Sigmoid colon (tissue), 7 donors: Measurements from ENCODE around the gene CCDC18. TPM values are rescaled to one million over a fixed set of nuclear protein-coding genes. Genes with fewer than 3 reads are reported as not detected.
"Not testable (repeated sequence)": the region's sequence is repeated elsewhere in the genome, so short reads cannot be mapped to it uniquely, and the experiment has no call there.

ENCODE experiments used
- DNase-seq: peaks from one replicate; pipeline ENCODE4 v3.0.0-alpha.2; 2019
- H3K27ac ChIP-seq, 4 donors: fragments of 200-600 bp; sonication (generic); one replicate each; pipeline ENCODE4 v1.5.1; 2016 to 2019; ENCODE audit warnings: mild to moderate bottlenecking in 1 of 4
- H3K27me3 ChIP-seq, 3 donors: fragments of 200-600 bp; sonication (generic); one replicate each; pipeline ENCODE4 v1.5.1; 2019; ENCODE audit warnings: mild to moderate bottlenecking in 1 of 3
- H3K36me3 ChIP-seq, 4 donors: fragments of 200-600 bp; sonication (generic); one replicate each; pipeline ENCODE4 v1.5.1; 2016 to 2019
- H3K4me1 ChIP-seq, 4 donors: fragments of 200-600 bp; sonication (generic); one replicate each; pipeline ENCODE4 v1.5.1; 2017 to 2019
- H3K4me3 ChIP-seq, 4 donors: fragments of 200-600 bp; sonication (generic); one replicate each; pipeline ENCODE4 v1.5.1; 2017 to 2019; ENCODE audit warnings: mild to moderate bottlenecking in 2 of 4, moderate library complexity in 1 of 4
- H3K9me3 ChIP-seq, 4 donors: fragments of 200-600 bp in 3 of 4; sonication (generic) in 3 of 4; one replicate each; pipeline versions ENCODE4 v1.5.1 to v1.6.1; 2013 to 2019
- CTCF ChIP-seq, 4 experiments: fragments of 450-650 bp in 3 of 4; fragments of 200-600 bp in 1 of 4; IDR thresholded peaks; one replicate each; pipeline ENCODE4 v1.5.1; 2016 to 2019; ENCODE audit warnings: antibody characterized with exemption in 4 of 4, mild to moderate bottlenecking in 3 of 4, moderate library complexity in 2 of 4
- EP300 ChIP-seq, 4 donors: sonication (generic); formaldehyde crosslinking; IDR thresholded peaks; one replicate each; pipeline ENCODE4 v1.6.1; 2017; ENCODE audit warnings: antibody characterized with exemption in 4 of 4
- POLR2A ChIP-seq, 2 donors: fragments of 450-650 bp; IDR thresholded peaks; one replicate each; pipeline ENCODE4 v1.6.1; 2016; ENCODE audit warnings: antibody characterized with exemption in 2 of 2, mild to moderate bottlenecking in 2 of 2, moderate library complexity in 2 of 2
- POLR2AphosphoS5 ChIP-seq, 4 donors: sonication (generic); formaldehyde crosslinking; IDR thresholded peaks; one replicate each; pipeline ENCODE4 v1.6.1; 2017; ENCODE audit warnings: antibody characterized with exemption in 4 of 4
- WGBS, 2 donors: extraction: QIAGEN DNeasy Blood & Tissue Kit; methylation state at CpG; one replicate each; pipeline ENCODE4 v1.1.7; 2013; 5-methylcytosine and 5-hydroxymethylcytosine counted together
- intact Hi-C: fragments of 100-400 bp; cut with DNase I; formaldehyde crosslinking; loops from one replicate; pipeline ENCODE4 v1.15.1; 2023
- polyA plus RNA-seq, 3 donors: library from polyadenylated mRNA; stranded (reverse); fragments of 200-250 nt; gene quantifications; one replicate each; pipeline ENCODE4 v1.2.3, GENCODE V29; 2013
- total RNA-seq, 4 donors: library from RNA; depleted of rRNA; stranded (reverse); fragments of >200 nt; gene quantifications; one replicate each; pipeline ENCODE4 v1.1.0, GENCODE V29; 2016
- donor health status: healthy with polysubstance abuse.
- donor health status: Bipolar disorder and iron deficiency.
- donor health status: healthy.

Gene CCDC18
- total and polyA plus RNA-seq, 7 donors: 0.60 to 6.9 (median 2.5) TPM

- no peak for TF ChIP-seq POLR2A (IDR thresholded peaks at IDR 0.05)
- no peak for TF ChIP-seq EP300 (IDR thresholded peaks at IDR 0.05)
- TF ChIP-seq CTCF (IDR thresholded peaks at IDR 0.05): no peak
- no peak for TF ChIP-seq POLR2AphosphoS5 (IDR thresholded peaks at IDR 0.05)
- Histone ChIP-seq H3K27me3 (no peaks in the 10 kb centered on the region), H3K36me3 (peaks cover 0 to 5% (median 0%) of the 10 kb centered on the region in 4 donors), H3K4me3 (no peak overlapping the region), H3K9me3 (no peaks in the 10 kb centered on the region), H3K27ac (no peak overlapping the region), H3K4me1 (no peaks in the 10 kb centered on the region)
- intact Hi-C loops: no loop called here
- 96 to 97% methylated on average over 2 of the region's 2 CpGs for WGBS, 2 donors
- DNase-seq: no peak
These were observed 34.8 kb downstream of the CCDC18 start for GRCh38 chr1:93215322-93215721.

- DNase-seq: no peak
- 57 to 90% methylated on average over 6 of the region's 6 CpGs for whole genome bisulfite sequencing, 2 donors
- Histone ChIP-seq H3K27ac (no peak overlapping the region), H3K4me1 (no peaks in the 10 kb centered on the region), H3K36me3 (peaks cover 0 to 5% (median 0%) of the 10 kb centered on the region in 4 donors), H3K4me3 (no peak overlapping the region), H3K9me3 (no peaks in the 10 kb centered on the region), H3K27me3 (no peaks in the 10 kb centered on the region)
- no peak for TF ChIP-seq POLR2AphosphoS5 (IDR thresholded peaks at IDR 0.05)
- TF ChIP-seq POLR2A (IDR thresholded peaks at IDR 0.05): no peak
- no peak for TF ChIP-seq CTCF (IDR thresholded peaks at IDR 0.05)
- no peak for TF ChIP-seq EP300 (IDR thresholded peaks at IDR 0.05)
- intact Hi-C loops: no loop called here
These were observed 38.9 kb downstream of the CCDC18 start for GRCh38 chr1:93219443-93219842.

- H3K36me3 ChIP-seq, H3K4me3 ChIP-seq, H3K9me3 ChIP-seq, H3K4me1 ChIP-seq, intact Hi-C loops, DNase-seq, H3K27ac ChIP-seq, H3K27me3 ChIP-seq: not testable (repeated sequence)
- 97 to 99% methylated on average over 5 of the region's 5 CpGs for WGBS, 2 donors
These were observed 40.2 kb downstream of the CCDC18 start for GRCh38 chr1:93220716-93221115.

GRCh38 chr1:93221913-93222312 lies 41.4 kb downstream of the CCDC18 start:
- 92% methylated on average over 3 of the region's 3 CpGs for WGBS, 2 donors
- no peak for TF ChIP-seq EP300 (IDR thresholded peaks at IDR 0.05)
- no peak for TF ChIP-seq POLR2A (IDR thresholded peaks at IDR 0.05)
- intact Hi-C loops: no loop called here
- Histone ChIP-seq H3K27ac (no peak overlapping the region), H3K4me3 (no peak overlapping the region), H3K4me1 (no peaks in the 10 kb centered on the region), H3K36me3 (peaks cover 0 to 5% (median 0%) of the 10 kb centered on the region in 4 donors), H3K27me3 (no peaks in the 10 kb centered on the region), H3K9me3 (no peaks in the 10 kb centered on the region)
- DNase-seq: no peak

GRCh38 chr1:93223023-93223675 lies 42.6 kb downstream of the CCDC18 start:
- intact Hi-C loops: no loop called here
- Histone ChIP-seq H3K4me3 (no peak overlapping the region), H3K27me3 (no peaks in the 10 kb centered on the region), H3K4me1 (no peaks in the 10 kb centered on the region), H3K36me3 (peaks cover 0 to 5% (median 0%) of the 10 kb centered on the region in 4 donors), H3K9me3 (no peaks in the 10 kb centered on the region), H3K27ac (no peak overlapping the region)
- WGBS, 2 donors: 95 to 99% methylated on average over 2 of the region's 2 CpGs
- no peak for TF ChIP-seq EP300 (IDR thresholded peaks at IDR 0.05)
- no peak for TF ChIP-seq POLR2A (IDR thresholded peaks at IDR 0.05)
- no peak for TF ChIP-seq POLR2AphosphoS5 (IDR thresholded peaks at IDR 0.05)
- no peak for DNase-seq

GRCh38 chr1:93235261-93235660 lies 54.7 kb downstream of the CCDC18 start:
- no peaks in the 10 kb centered on the region for H3K36me3 ChIP-seq
- TF ChIP-seq POLR2AphosphoS5 (IDR thresholded peaks at IDR 0.05): no peak
- TF ChIP-seq CTCF (IDR thresholded peaks at IDR 0.05): no peak
- TF ChIP-seq POLR2A (IDR thresholded peaks at IDR 0.05): no peak
- TF ChIP-seq EP300 (IDR thresholded peaks at IDR 0.05): no peak

More at GRCh38 chr1:93235261-93235660, 54.7 kb downstream of the CCDC18 start:
- H3K27me3 ChIP-seq: no peaks in the 10 kb centered on the region
- no peak for DNase-seq
- no peaks in the 10 kb centered on the region for H3K9me3 ChIP-seq
- no peak overlapping the region for H3K4me3 ChIP-seq
- intact Hi-C loops: no loop called here
- H3K27ac ChIP-seq: no peak overlapping the region
- no peaks in the 10 kb centered on the region for H3K4me1 ChIP-seq
